ENCODE results near the gene MED16.

DNA sequence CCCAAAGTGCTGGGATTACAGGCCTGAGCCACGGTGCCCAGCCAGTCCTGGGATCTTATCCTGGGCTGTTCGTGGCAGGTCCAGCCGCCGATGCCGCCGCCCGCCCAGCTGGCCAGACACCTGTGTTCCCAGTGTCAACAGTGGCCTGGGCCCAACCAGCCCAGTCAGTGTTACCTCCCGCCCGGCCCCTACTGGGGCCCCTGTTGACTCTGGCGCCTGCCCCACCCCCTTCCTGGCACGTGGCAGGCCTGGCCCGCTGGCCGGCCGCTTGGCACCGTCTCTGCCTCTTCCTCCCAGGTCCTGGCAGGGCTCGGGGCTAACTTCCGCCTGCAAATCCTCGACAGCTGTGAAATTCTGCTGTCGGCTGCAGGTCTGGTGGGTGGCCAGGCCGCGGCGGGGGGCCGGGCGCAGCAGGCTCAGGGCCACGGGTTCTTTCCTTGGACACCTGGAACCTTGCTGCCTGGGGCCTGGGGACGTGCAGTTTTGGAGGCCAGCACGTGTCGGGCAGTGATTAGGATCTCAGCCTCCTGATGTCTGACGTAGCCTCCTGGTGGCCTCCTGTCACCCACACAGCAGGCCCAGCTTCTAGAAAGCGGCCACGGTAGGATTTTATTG is 42.0 kb upstream of the MED16 start:
- TF ChIP-seq, protein P1, sequence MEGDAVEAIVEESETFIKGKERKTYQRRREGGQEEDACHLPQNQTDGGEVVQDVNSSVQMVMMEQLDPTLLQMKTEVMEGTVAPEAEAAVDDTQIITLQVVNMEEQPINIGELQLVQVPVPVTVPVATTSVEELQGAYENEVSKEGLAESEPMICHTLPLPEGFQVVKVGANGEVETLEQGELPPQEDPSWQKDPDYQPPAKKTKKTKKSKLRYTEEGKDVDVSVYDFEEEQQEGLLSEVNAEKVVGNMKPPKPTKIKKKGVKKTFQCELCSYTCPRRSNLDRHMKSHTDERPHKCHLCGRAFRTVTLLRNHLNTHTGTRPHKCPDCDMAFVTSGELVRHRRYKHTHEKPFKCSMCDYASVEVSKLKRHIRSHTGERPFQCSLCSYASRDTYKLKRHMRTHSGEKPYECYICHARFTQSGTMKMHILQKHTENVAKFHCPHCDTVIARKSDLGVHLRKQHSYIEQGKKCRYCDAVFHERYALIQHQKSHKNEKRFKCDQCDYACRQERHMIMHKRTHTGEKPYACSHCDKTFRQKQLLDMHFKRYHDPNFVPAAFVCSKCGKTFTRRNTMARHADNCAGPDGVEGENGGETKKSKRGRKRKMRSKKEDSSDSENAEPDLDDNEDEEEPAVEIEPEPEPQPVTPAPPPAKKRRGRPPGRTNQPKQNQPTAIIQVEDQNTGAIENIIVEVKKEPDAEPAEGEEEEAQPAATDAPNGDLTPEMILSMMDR (IDR thresholded peaks at IDR 0.05; ENCODE audit: low read length) = no peak
- TF ChIP-seq EZH2 (IDR thresholded peaks at IDR 0.05; ENCODE audit: borderline replicate concordance, low read length) = no peak
